Thyroid gland (tissue), 4 donors: ENCODE results near the gene ANGPTL8.

ENCODE experiments used
- CTCF ChIP-seq, 6 experiments: fragments of 200-600 bp in 3 of 6; fragments of 450-650 bp in 3 of 6; sonication (generic) in 3 of 6; IDR thresholded peaks; one replicate each; pipeline ENCODE4 v1.5.1; 2016 to 2019; ENCODE audit warnings: antibody characterized with exemption in 6 of 6, mild to moderate bottlenecking in 2 of 6, inconsistent platforms in 1 of 6, moderate library complexity in 1 of 6
- POLR2A ChIP-seq, 2 donors: fragments of 450-650 bp; IDR thresholded peaks; one replicate each; pipeline ENCODE4 v1.6.1; 2017; ENCODE audit warnings: antibody characterized with exemption in 2 of 2, mild to moderate bottlenecking in 2 of 2, moderate library complexity in 1 of 2

- no peak for TF ChIP-seq CTCF (IDR thresholded peaks at IDR 0.05)
- no peak for TF ChIP-seq POLR2A (IDR thresholded peaks at IDR 0.05)
Observed at GRCh38 chr19:11226716-11227166, 12.7 kb upstream of the ANGPTL8 start.
